BE2C (cell line): ENCODE measurements around the gene USP24.

Experiments
- DNase-seq: peaks from one replicate; pipeline ENCODE4 v3.0.0-alpha.2; 2020
- H3K27me3 ChIP-seq: fragments of 250-450 bp; sonication (Bioruptor Pico); 2 replicates; pipeline ENCODE4 v1.5.1; 2020; ENCODE audit warnings: mild to moderate bottlenecking
- H3K36me3 ChIP-seq: fragments of 250-450 bp; sonication (Bioruptor Pico); 2 replicates; pipeline ENCODE4 v1.5.1; 2020; ENCODE audit warnings: mild to moderate bottlenecking
- H3K4me1 ChIP-seq: fragments of 250-450 bp; sonication (Bioruptor Pico); 2 replicates; pipeline ENCODE4 v1.5.1; 2020
- H3K4me3 ChIP-seq: 2 replicates; pipeline ENCODE4 v1.5.1; 2011; ENCODE audit warnings: low read depth, low read length
- H3K9me3 ChIP-seq: fragments of 250-450 bp; sonication (Bioruptor Pico); 2 replicates; pipeline ENCODE4 v1.5.1; 2020
- TF ChIP-seq, protein P1 (sequence below): IDR thresholded peaks from 2 replicates; pipeline ENCODE4 v1.5.1; 2012; ENCODE audit warnings: mild to moderate bottlenecking, low read depth, low read length

USP24 gene

DNA sequence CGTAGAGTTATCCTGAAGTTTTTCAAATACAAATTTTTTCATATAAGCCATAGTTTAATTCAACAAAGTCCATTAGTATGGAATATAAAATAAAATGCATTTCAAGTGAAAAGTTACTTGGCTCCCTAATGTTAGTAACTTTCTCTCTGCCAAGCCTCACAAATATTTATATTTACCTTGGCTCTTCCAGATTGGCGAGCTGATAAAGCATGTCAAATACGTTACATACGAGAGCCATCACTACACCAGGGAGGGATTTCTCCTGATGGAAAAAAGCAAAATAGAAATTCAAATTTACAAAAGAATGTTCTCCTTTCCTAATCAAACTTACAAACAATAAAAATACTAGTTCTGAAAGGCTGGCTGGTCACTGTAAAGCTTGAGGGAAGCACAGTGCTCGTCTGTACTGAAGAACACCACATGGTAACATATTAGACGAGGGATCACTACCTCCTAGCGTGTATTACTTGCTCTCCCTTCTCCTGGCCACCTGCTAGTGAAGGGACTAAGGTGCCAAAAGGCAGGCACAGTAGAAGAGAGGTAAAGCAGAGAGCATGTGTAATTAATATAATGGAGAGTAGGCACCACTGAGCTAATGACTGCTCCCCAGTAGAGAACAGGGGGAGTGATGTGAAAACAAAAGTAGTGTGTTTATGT, 80.9 kb downstream of the USP24 start:
- H3K4me1 ChIP-seq: no peaks in the 10 kb centered on the region
- no peaks in the 10 kb centered on the region for H3K27me3 ChIP-seq
- H3K36me3 ChIP-seq: no peaks in the 10 kb centered on the region; the same call in none of the 2 replicates
- TF ChIP-seq, protein P1, sequence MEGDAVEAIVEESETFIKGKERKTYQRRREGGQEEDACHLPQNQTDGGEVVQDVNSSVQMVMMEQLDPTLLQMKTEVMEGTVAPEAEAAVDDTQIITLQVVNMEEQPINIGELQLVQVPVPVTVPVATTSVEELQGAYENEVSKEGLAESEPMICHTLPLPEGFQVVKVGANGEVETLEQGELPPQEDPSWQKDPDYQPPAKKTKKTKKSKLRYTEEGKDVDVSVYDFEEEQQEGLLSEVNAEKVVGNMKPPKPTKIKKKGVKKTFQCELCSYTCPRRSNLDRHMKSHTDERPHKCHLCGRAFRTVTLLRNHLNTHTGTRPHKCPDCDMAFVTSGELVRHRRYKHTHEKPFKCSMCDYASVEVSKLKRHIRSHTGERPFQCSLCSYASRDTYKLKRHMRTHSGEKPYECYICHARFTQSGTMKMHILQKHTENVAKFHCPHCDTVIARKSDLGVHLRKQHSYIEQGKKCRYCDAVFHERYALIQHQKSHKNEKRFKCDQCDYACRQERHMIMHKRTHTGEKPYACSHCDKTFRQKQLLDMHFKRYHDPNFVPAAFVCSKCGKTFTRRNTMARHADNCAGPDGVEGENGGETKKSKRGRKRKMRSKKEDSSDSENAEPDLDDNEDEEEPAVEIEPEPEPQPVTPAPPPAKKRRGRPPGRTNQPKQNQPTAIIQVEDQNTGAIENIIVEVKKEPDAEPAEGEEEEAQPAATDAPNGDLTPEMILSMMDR: no peak
- H3K9me3 ChIP-seq: no peaks in the 10 kb centered on the region
- no peak overlapping the region for H3K4me3 ChIP-seq
- no peak for DNase-seq

DNA sequence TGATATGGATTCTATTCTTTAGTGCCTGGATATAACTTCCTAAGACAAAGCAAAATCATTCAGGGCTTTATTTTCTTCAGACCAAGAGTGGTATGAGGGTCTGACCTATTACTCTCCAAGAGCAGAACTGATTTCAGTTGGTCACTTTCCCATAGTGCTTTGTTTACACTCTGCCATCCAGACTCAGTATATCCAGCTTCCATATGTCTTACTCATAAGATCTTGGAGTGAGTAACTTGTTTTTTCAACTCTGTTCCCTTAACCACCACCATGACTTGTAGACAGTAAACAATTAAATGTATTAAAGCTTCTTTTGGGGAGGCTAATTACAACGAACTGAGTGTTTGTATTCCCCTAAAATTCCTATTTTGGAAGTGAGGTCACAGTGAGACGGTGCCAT, 83.4 kb downstream of the USP24 start:
- DNase-seq: no peak
- peaks cover 5% of the 10 kb centered on the region for H3K36me3 ChIP-seq
- H3K9me3 ChIP-seq: no peaks in the 10 kb centered on the region

DNA sequence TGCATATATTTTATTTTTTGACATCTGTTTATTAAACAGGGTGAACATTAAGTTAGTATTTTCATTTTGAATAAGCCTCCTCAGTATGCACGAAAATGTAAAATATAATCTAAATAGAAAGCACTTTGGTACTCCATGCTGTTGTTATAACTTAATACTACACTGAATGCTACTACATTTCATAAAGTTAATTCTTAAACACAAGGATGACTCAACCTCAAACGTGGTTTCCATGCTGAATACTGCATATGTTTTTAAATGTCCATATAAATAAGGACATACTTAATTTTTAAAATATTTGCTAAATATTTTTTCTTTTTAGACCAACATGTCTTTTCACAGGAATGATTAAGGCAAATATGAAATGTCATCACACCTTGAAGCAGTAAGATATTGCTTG, 83.9 kb downstream of the USP24 start:
- H3K4me3 ChIP-seq: no peak overlapping the region
- no peaks in the 10 kb centered on the region for H3K9me3 ChIP-seq
- DNase-seq: no peak
- H3K27me3 ChIP-seq: no peaks in the 10 kb centered on the region
- H3K4me1 ChIP-seq: no peaks in the 10 kb centered on the region
- TF ChIP-seq, protein P1: no peak
- peaks cover 5% of the 10 kb centered on the region for H3K36me3 ChIP-seq

More for the DNA sequence above, 83.4 kb downstream of the USP24 start:
- TF ChIP-seq, protein P1: no peak
- no peaks in the 10 kb centered on the region for H3K27me3 ChIP-seq
- H3K4me1 ChIP-seq: no peaks in the 10 kb centered on the region
- H3K4me3 ChIP-seq: no peak overlapping the region

DNA sequence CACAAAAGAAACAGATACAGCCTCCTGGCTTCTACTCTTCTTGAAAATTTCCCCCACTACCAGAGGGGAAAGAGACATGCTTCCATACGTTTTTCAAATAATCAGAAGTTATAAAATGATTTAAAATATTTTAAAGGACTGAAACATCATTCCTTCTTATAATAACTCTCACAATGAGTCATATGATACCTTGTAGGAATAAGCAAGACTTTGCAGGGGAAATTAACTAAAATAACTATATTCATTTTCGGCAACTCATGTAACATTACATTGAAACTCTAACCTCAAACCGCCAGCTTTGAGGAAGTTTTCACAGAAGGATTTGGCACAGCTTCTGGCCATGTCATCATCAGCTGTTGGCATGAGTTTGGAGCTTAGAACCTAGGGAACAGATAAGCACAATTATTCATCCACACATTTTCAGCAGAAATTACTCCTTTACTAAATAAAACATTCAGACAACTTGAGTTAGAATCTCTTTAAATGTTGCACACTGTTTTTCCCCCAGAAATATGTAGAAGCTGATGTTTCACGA, 85.9 kb downstream of the USP24 start:
- DNase-seq: no peak
- H3K4me3 ChIP-seq: no peak overlapping the region
- H3K4me1 ChIP-seq: no peaks in the 10 kb centered on the region
- TF ChIP-seq, protein P1: no peak
- peaks cover 5% of the 10 kb centered on the region; the same call in 1 of the 2 replicates for H3K36me3 ChIP-seq
- no peaks in the 10 kb centered on the region for H3K27me3 ChIP-seq
- H3K9me3 ChIP-seq: no peaks in the 10 kb centered on the region

DNA sequence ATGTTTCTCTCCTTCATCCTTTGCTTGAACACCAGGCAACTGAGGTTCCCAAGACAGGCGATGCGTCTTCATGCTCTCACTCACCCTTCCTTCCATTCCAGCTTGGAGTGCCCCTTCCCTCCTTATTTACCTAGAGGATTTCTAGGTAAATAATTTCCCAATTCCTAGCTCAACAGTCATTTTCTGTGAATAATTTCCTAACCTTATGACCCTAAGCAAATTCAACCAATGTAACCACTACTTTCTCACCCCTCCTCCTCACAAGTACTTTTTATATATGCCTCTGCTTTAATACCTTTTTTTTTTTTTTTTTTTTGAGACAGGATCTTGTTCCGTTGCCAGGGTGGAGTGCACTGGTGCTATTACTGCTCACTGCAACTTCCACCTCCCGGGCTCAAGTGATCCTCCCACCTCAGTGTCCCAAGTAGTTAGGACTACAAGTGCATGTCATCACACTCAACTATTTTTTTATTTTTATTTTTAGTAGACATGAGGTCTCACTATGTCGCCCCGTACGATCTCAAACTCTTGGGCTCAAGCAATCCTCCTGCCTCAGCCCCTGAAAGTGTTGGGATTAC, 86.7 kb downstream of the USP24 start:
- Histone ChIP-seq H3K9me3 (no peaks in the 10 kb centered on the region), H3K27me3 (no peaks in the 10 kb centered on the region), H3K4me3 (no peak overlapping the region), H3K36me3 (peaks cover 5% of the 10 kb centered on the region), H3K4me1 (no peaks in the 10 kb centered on the region)
- no peak for DNase-seq
- TF ChIP-seq, protein P1: no peak

DNA sequence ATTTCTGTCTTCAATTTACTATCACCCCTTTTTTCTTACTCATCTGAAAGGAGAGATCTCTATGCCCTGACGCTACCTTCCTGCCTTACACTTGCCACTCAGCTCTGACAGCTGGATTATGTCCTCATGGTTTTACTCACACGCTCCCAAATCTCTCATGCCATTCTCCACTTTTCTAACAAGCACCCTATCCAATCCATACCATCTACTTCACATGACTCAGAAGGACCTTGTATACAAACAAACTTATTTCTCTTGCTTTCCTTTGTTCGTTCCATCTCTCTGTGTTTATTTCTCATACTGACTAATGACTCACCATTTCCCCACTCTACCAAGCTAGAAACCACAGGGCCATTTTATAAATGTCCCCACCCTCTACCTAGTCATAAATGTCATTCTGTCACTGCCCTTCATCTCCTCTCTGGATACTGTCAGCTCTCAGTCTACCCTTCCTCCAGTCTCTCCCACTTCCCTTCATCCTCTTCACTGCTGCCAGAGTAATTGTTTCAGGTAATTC, 87.3 kb downstream of the USP24 start:
- no peaks in the 10 kb centered on the region for H3K4me1 ChIP-seq
- DNase-seq: no peak
- no peak overlapping the region for H3K4me3 ChIP-seq
- H3K27me3 ChIP-seq: no peaks in the 10 kb centered on the region
- H3K36me3 ChIP-seq: peaks cover 5% of the 10 kb centered on the region
- no peaks in the 10 kb centered on the region for H3K9me3 ChIP-seq
- TF ChIP-seq, protein P1: no peak
